K562 (cell line): Measurements from ENCODE around the gene CSMD2. TPM values are rescaled to one million over a fixed set of nuclear protein-coding genes. Genes with fewer than 3 reads are reported as not detected.

ENCODE experiments used
- ATAC-seq: fragments of 200-7000 bp; cut with Tn5 transposase; 3 replicates; pipeline ENCODE4 v1.9.1; 2020; ENCODE audit warnings: moderate library complexity
- BruUV-seq: library from RNA; stranded (reverse); fragments of 400-500 nt; replicated peaks from 2 replicates; lab custom pipeline; 2021; lab: Mats Ljungman, UMichigan
- CTCF ChIA-PET: fragments of 300-600 bp; formaldehyde crosslinking; extraction: SDS; loops from one replicate; lab custom pipeline; 2021; ENCODE audit warnings: low intra/inter-chr PET ratio; lab: Yijun Ruan, JAX
- POLR2A ChIA-PET: fragments of 300-600, 350-650 bp; sonication (Branson Sonifier 250); formaldehyde crosslinking; extraction: SDS; loops from one replicate; lab custom pipeline; 2021; ENCODE audit warnings: antibody characterized with exemption, inconsistent platforms; lab: Yijun Ruan, JAX
- DNase-seq, 4 experiments: peaks; one replicate each; pipeline versions ENCODE4 v3.0.0 to v3.0.0-alpha.2; 2011 to 2018; ENCODE audit warnings: low spot score in 3 of 4, mixed read lengths in 3 of 4; ENCODE audit errors: extremely low read depth in 1 of 4
- FAIRE-seq: peaks from 2 replicates; lab custom pipeline; 2011; peaks lifted over from hg19 to GRCh38; lab: Jason Lieb, UNC
- H2AFZ ChIP-seq: 2 replicates; pipeline ENCODE4 v1.6.0; 2011; ENCODE audit warnings: low read depth, low read length, control low read depth, inconsistent platforms
- H3K27ac ChIP-seq: fragments of 200-600 bp; 3 replicates; pipeline ENCODE4 v1.8.0; 2011; ENCODE audit warnings: low read depth, mild to moderate bottlenecking, control low read depth, inconsistent platforms, low read length, moderate library complexity, mixed read lengths; ENCODE audit errors: extremely low read depth
- H3K27me3 ChIP-seq, 2 experiments: fragments of 300-600 bp in 1 of 2; 2 replicates in 1 of 2; 3 replicates in 1 of 2; pipeline versions ENCODE4 v1.6.0 to v1.8.0; 2011; ENCODE audit warnings: inconsistent platforms in 2 of 2, low read length in 2 of 2, mild to moderate bottlenecking in 1 of 2, mixed read lengths in 1 of 2, moderate library complexity in 1 of 2; ENCODE audit not compliant: control insufficient read depth in 2 of 2, insufficient read depth in 2 of 2
- H3K36me3 ChIP-seq: fragments of 300-600 bp; 3 replicates; pipeline ENCODE4 v1.8.0; 2011; ENCODE audit warnings: mild to moderate bottlenecking, low read length, inconsistent platforms; ENCODE audit not compliant: control insufficient read depth, insufficient read depth
- H3K4me1 ChIP-seq, 2 experiments: fragments of 200-600 bp in 1 of 2; replicated peaks in 1 of 2; 2 replicates in 1 of 2; 3 replicates in 1 of 2; pipeline versions ENCODE4 v1.5.1 to v1.8.0; 2011; ENCODE audit warnings: inconsistent platforms in 2 of 2, low read length in 2 of 2, mild to moderate bottlenecking in 1 of 2, mixed read lengths in 1 of 2, moderate library complexity in 1 of 2; ENCODE audit not compliant: control insufficient read depth in 2 of 2, insufficient read depth in 2 of 2
- H3K4me2 ChIP-seq: 2 replicates; pipeline ENCODE4 v1.6.1; 2011; ENCODE audit warnings: low read length, control low read depth, inconsistent platforms, mixed read lengths; ENCODE audit not compliant: insufficient read depth
- H3K4me3 ChIP-seq: fragments of 200-600 bp; sonication (generic), shearing (Covaris generic); 2 replicates; pipeline ENCODE4 v1.5.1; 2016; ENCODE audit warnings: control low read depth, inconsistent platforms
- H3K79me2 ChIP-seq: fragments of 200-600 bp; 3 replicates; pipeline ENCODE4 v1.8.0; 2011; ENCODE audit warnings: low read length, inconsistent platforms; ENCODE audit not compliant: control insufficient read depth, insufficient read depth
- H3K9ac ChIP-seq, 2 experiments: 2 replicates each; pipeline versions ENCODE4 v1.6.0 to v1.6.1; 2011; ENCODE audit warnings: low read depth in 2 of 2, low read length in 2 of 2, control low read depth in 1 of 2, inconsistent platforms in 1 of 2, mild to moderate bottlenecking in 1 of 2, mixed read lengths in 1 of 2; ENCODE audit not compliant: insufficient read depth in 1 of 2
- H3K9me1 ChIP-seq: one replicate; pipeline ENCODE4 v1.6.0; 2011; ENCODE audit warnings: inconsistent platforms, mild to moderate bottlenecking, low read length, moderate library complexity; ENCODE audit not compliant: control insufficient read depth, insufficient read depth
- H3K9me3 ChIP-seq: replicated peaks from 2 replicates; pipeline ENCODE4 v1.5.1; 2011; ENCODE audit warnings: low read depth, low read length, inconsistent platforms; ENCODE audit not compliant: control insufficient read depth, insufficient read depth
- H4K20me1 ChIP-seq: replicated peaks from 2 replicates; pipeline ENCODE4 v1.6.1; 2011; ENCODE audit warnings: low read length, inconsistent platforms, mixed read lengths; ENCODE audit not compliant: control insufficient read depth, insufficient read depth
- PBX2 ChIP-seq, 2 experiments: IDR thresholded peaks in 1 of 2; conservative IDR thresholded peaks in 1 of 2; 2 replicates each; pipeline ENCODE4 v1.6.1; 2016; ENCODE audit warnings: low read depth in 2 of 2, mild to moderate bottlenecking in 1 of 2, missing compliant biosample characterization in 1 of 2, missing genetic modification characterization in 1 of 2, moderate library complexity in 1 of 2
- TAF9B ChIP-seq: fragments of 450-650 bp; IDR thresholded peaks from 2 replicates; pipeline ENCODE4 v1.6.1; 2018; ENCODE audit warnings: mild to moderate bottlenecking; ENCODE audit not compliant: partially characterized antibody
- ZNF384 ChIP-seq: IDR thresholded peaks from 2 replicates; pipeline ENCODE4 v1.6.1; 2012; ENCODE audit warnings: low read depth, low read length, improper control_type of control experiment
- ZNF408 ChIP-seq: fragments of 250-450 bp; sonication (Bioruptor Pico); IDR thresholded peaks from 2 replicates; pipeline ENCODE4 v1.4.0; 2020; ENCODE audit warnings: low read depth, mild to moderate bottlenecking, moderate library complexity
- WGBS: fragments of 100-300 bp; shearing (Covaris generic); methylation state at CpG from one replicate; pipeline ENCODE4 v1.1.6; 2016; ENCODE audit warnings: low coverage, mixed read lengths; ENCODE audit not compliant: insufficient coverage; ENCODE audit errors: missing lambda C conversion rate; 5-methylcytosine and 5-hydroxymethylcytosine counted together
- in situ Hi-C: fragments of 300-500 bp; cut with MboI; formaldehyde crosslinking; loops from 4 replicates; pipeline ENCODE4 v1.15.0; 2018; ENCODE audit warnings: inconsistent platforms, mixed read lengths
- intact Hi-C: fragments of 100-400 bp; cut with micrococcal nuclease; formaldehyde crosslinking; loops from 2 replicates; pipeline ENCODE4 v1.14.2; 2022
- polyA plus RNA-seq, 8 experiments: library from polyadenylated mRNA; depleted of rRNA in 4 of 8; stranded (reverse) in 5 of 8; unstranded in 3 of 8; fragments of >200 nt; fragmentation: Nextera tagmentation in 2 of 8; fragmentation: Illumina TruSeq in 1 of 8; extraction: Ambion mirVana in 2 of 8; extraction: Trizol in 1 of 8; gene quantifications; 2 replicates each; pipeline versions ENCODE4 v1.2.1 to v1.2.3, GENCODE V29; 2011 to 2014; ENCODE audit warnings: inconsistent platforms in 1 of 8, missing spikeins in 1 of 8
- total RNA-seq, 7 experiments: library from RNA; depleted of rRNA in 6 of 7; stranded (reverse); fragments of >200 nt in 6 of 7; fragmentation: Illumina TruSeq in 2 of 7; extraction: Trizol in 2 of 7; gene quantifications; 2 replicates each; pipeline versions ENCODE4 v1.2.1 to v1.2.3, GENCODE V29; 2011 to 2021; ENCODE audit warnings: low replicate concordance in 1 of 7
- TF ChIP-seq, protein P1 (sequence below): fragments of 450-650 bp; conservative IDR thresholded peaks from 2 replicates; pipeline ENCODE4 v1.6.1; 2016; ENCODE audit warnings: missing genetic modification characterization, low read depth, mild to moderate bottlenecking, control low read depth, missing compliant biosample characterization
- TF ChIP-seq, protein P2 (sequence below), 2 experiments: fragments of 450-650 bp; IDR thresholded peaks; 2 replicates each; pipeline ENCODE4 v1.6.1; 2016

Gene CSMD2
- total and polyA plus RNA-seq, 9 of the 15 experiments (the other 6 are each of a cell fraction or from before 2014, with no cell fraction given): not detected

DNA sequence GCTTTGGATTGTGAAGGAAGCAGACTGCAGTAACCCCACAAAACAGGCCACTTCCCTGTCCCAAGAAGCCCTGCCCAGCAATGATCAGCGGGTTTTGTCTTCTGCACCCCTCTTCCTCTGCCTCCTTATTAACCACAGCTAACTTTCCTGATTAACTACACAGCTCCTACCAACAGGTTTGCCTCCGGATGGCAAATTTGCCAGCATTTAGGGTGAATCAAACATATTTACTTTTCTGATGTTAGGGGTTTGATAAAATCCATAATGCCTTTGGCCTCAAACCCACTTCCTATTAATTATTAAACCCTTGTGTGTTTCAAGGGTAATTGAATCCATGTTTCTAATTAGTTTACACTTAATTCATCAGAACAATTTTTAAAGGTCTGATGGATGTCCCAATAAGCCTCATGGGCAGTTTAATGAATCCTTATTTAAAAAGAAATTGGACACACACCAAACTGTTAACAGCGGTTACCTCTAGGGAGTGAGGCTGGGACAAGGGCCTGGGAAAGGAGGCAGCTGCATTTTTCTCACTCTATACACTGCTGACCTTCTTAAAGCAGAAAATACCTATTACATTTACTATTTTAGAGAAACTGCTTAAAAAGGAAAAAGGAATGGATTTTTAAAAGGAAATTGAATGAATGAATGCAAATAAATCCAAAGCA is 91.9 kb downstream of the CSMD2 start:
- H3K9me3 ChIP-seq: no peaks in the 10 kb centered on the region
- no peaks in the 10 kb centered on the region for H3K36me3 ChIP-seq
- H3K27me3 ChIP-seq: no peaks in the 10 kb centered on the region
- no peak overlapping the region for H3K9ac ChIP-seq
- no peak for TF ChIP-seq ZNF384
- no peak overlapping the region for H3K4me3 ChIP-seq
- WGBS: 0% methylated on average over 3 of the region's 3 CpGs
- ChIA-PET CTCF (no interaction called here), POLR2A (no interaction called here)
- H3K27ac ChIP-seq: no peak overlapping the region
- H3K4me1 ChIP-seq: no peaks in the 10 kb centered on the region
- DNase-seq (no peak), FAIRE-seq (no peak), ATAC-seq (no peak)
- no peaks in the 10 kb centered on the region for H4K20me1 ChIP-seq
- intact Hi-C loops (no loop called here), in situ Hi-C loops (no loop called here)
- H3K9me1 ChIP-seq: no peaks in the 10 kb centered on the region
- no peak overlapping the region for H3K4me2 ChIP-seq
- H3K79me2 ChIP-seq: no peaks in the 10 kb centered on the region
- BruUV-seq: no TSS peak
- H2AFZ ChIP-seq: no peak overlapping the region

DNA sequence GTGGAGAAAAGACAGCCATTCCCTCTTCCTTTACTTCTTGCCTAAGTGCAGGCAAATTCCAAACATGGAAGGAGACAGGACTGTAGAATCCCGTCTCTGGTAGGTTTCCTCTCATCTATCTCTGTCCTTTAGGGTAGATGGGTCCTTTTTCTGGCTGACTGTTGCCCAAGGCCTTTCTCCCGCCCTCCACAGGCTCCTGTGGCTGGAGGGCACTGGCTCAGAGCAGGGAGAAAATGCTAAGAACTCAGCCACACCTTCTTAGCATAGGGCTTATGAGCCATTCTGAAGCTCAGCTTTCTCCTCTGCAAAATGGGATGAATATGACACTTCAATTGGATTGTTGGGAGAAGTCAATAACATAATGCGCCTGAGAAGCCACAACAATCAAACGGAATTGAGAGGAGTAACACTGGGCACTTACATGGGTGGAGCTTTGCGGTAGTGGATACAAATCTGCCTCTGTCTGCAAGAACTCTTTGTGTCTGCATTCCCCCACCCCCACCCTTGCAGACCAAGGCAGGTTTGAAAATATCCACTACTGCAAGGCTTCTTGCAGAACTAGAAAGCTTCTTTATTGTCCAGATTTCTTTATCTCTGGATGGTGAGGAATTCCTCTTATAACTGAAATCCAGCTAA is 94.7 kb downstream of the CSMD2 start:
- CTCF ChIA-PET: no interaction called here
- TF ChIP-seq, protein P1, sequence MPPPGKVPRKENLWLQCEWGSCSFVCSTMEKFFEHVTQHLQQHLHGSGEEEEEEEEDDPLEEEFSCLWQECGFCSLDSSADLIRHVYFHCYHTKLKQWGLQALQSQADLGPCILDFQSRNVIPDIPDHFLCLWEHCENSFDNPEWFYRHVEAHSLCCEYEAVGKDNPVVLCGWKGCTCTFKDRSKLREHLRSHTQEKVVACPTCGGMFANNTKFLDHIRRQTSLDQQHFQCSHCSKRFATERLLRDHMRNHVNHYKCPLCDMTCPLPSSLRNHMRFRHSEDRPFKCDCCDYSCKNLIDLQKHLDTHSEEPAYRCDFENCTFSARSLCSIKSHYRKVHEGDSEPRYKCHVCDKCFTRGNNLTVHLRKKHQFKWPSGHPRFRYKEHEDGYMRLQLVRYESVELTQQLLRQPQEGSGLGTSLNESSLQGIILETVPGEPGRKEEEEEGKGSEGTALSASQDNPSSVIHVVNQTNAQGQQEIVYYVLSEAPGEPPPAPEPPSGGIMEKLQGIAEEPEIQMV (tag): no peak
- TF ChIP-seq PBX2 (CRISPR knock-in tag; IDR thresholded peaks at IDR 0.05; ENCODE audit: low read depth): no peak
- no peak for TF ChIP-seq PBX2 (tag; conservative IDR thresholded peaks at IDR 0.05; ENCODE audit: low read depth)
- TF ChIP-seq ZNF408: no peak
- no peak for TF ChIP-seq TAF9B
- TF ChIP-seq, protein P2, sequence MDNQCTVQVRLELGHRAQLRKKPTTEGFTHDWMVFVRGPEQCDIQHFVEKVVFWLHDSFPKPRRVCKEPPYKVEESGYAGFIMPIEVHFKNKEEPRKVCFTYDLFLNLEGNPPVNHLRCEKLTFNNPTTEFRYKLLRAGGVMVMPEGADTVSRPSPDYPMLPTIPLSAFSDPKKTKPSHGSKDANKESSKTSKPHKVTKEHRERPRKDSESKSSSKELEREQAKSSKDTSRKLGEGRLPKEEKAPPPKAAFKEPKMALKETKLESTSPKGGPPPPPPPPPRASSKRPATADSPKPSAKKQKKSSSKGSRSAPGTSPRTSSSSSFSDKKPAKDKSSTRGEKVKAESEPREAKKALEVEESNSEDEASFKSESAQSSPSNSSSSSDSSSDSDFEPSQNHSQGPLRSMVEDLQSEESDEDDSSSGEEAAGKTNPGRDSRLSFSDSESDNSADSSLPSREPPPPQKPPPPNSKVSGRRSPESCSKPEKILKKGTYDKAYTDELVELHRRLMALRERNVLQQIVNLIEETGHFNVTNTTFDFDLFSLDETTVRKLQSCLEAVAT (IDR thresholded peaks at IDR 0.05): no peak

More for the DNA sequence above, 94.7 kb downstream of the CSMD2 start:
- POLR2A ChIA-PET: interaction anchor here (0.7 to 0.8 kb wide), 2 partner anchors 672 to 1856 kb away, joined by 3 read pairs; no protein-coding TSS in a partner anchor
- Histone ChIP-seq H3K4me1 (no peaks in the 10 kb centered on the region), H3K27ac (no peak overlapping the region), H3K79me2 (no peaks in the 10 kb centered on the region), H3K27me3 (no peaks in the 10 kb centered on the region; a peak in 1 of 5 replicates), H3K9me3 (no peaks in the 10 kb centered on the region), H3K36me3 (no peaks in the 10 kb centered on the region), H4K20me1 (no peaks in the 10 kb centered on the region), H3K9me1 (no peaks in the 10 kb centered on the region), H3K9ac (no peak overlapping the region), H3K4me2 (no peak overlapping the region), H3K4me3 (no peak overlapping the region), H2AFZ (no peak overlapping the region)
- 2% methylated on average over 5 of the region's 5 CpGs for WGBS
- intact Hi-C loops: no loop called here
- DNase-seq (no peak), ATAC-seq (no peak), FAIRE-seq (no peak)
- in situ Hi-C loops: no loop called here
- no TSS peak for BruUV-seq
